ENCODE measurements around the gene TRPV6. TPM values are rescaled to one million over a fixed set of nuclear protein-coding genes. Genes with fewer than 3 reads are reported as not detected.

Gene TRPV6
- total and polyA plus RNA-seq, 8 donors, result 2.6 to 11.7 (median 7.7) TPM; not detected in 1

DNA sequence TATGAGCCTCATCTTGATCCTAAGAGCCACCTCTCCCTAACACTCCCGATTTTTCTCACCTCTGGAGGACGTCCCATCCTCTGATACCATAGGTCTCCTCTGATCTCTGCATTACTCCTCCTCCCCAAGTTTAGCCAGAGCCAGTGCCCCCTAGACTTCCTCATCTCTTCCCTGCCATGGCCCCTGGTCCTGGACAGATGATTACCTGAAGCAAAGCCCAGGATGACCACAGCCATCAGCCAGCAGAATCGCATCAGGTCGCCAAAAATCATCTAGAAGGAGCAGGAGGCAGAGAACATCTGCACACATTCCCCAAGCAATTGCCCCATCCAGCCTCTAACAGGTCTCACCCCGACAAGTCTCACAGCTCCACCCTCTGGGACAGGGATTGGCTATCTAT is 11.7 kb downstream of the TRPV6 start:
- DNase-seq, result no peak
- intact Hi-C loops (cut with DNase I; ENCODE audit: low total_unique reads), result no loop called here
- no peaks in the 10 kb centered on the region for H3K4me1 ChIP-seq
- H3K27ac ChIP-seq, result no peak overlapping the region
- H3K27me3 ChIP-seq, result no peaks in the 10 kb centered on the region
- WGBS, 5 donors, result 76 to 86% (median 79%) methylated on average over 5 of the region's 5 CpGs
- H3K9me3 ChIP-seq, result no peaks in the 10 kb centered on the region
- H3K4me3 ChIP-seq, result no peak overlapping the region
- TF ChIP-seq, protein P1, sequence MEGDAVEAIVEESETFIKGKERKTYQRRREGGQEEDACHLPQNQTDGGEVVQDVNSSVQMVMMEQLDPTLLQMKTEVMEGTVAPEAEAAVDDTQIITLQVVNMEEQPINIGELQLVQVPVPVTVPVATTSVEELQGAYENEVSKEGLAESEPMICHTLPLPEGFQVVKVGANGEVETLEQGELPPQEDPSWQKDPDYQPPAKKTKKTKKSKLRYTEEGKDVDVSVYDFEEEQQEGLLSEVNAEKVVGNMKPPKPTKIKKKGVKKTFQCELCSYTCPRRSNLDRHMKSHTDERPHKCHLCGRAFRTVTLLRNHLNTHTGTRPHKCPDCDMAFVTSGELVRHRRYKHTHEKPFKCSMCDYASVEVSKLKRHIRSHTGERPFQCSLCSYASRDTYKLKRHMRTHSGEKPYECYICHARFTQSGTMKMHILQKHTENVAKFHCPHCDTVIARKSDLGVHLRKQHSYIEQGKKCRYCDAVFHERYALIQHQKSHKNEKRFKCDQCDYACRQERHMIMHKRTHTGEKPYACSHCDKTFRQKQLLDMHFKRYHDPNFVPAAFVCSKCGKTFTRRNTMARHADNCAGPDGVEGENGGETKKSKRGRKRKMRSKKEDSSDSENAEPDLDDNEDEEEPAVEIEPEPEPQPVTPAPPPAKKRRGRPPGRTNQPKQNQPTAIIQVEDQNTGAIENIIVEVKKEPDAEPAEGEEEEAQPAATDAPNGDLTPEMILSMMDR (IDR thresholded peaks at IDR 0.05), result no peak
- no peak for TF ChIP-seq POLR2A (IDR thresholded peaks at IDR 0.05)
- TF ChIP-seq POLR2AphosphoS5 (IDR thresholded peaks at IDR 0.05), result no peak
- no peak for TF ChIP-seq EP300 (IDR thresholded peaks at IDR 0.05)
- peaks cover 0 to 28% (median 24%) of the 10 kb centered on the region in 4 donors for H3K36me3 ChIP-seq

DNA sequence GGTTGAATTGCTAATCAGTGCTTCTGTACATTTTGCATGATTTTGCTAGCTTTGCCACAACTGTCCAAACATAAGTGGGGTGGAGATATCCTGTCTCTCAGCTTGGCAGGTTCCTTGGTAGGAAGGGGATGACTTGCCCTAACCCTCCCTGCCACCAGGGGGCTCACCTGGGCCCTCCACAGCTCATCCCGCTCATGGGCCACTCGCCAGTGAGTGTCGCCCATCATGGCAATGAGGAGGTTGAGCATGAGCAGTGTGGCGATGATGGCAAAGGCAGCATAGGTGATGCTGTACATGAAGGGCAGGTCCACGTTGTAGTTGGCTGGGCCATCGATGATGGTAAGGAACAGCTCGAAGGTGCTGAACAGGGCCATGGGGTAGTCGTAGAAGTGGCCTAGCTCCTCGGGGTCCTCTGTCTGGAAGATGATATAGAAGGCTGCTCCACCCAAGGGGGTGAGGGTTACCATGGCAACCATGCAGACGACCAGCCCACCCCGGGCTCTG is 12.2 kb downstream of the TRPV6 start:
- peak; percentile 26 to 50 for DNase-seq
- peaks cover 0 to 32% (median 24%) of the 10 kb centered on the region in 4 donors for H3K36me3 ChIP-seq
- H3K27me3 ChIP-seq, result no peaks in the 10 kb centered on the region
- intact Hi-C loops (cut with DNase I; ENCODE audit: low total_unique reads), result no loop called here
- H3K9me3 ChIP-seq, result no peaks in the 10 kb centered on the region
- no peak for TF ChIP-seq POLR2AphosphoS5 (IDR thresholded peaks at IDR 0.05)
- TF ChIP-seq EP300 (IDR thresholded peaks at IDR 0.05), result no peak
- TF ChIP-seq POLR2A (IDR thresholded peaks at IDR 0.05), result no peak
- TF ChIP-seq, protein P1 (IDR thresholded peaks at IDR 0.05), result peak in 4 of 7 experiments; percentile 45 to 52 (median 46)
- H3K4me1 ChIP-seq, result no peaks in the 10 kb centered on the region
- no peak overlapping the region for H3K27ac ChIP-seq
- H3K4me3 ChIP-seq, result no peak overlapping the region
- 75 to 80% (median 77%) methylated on average over 11 of the region's 11 CpGs for WGBS, 5 donors

DNA sequence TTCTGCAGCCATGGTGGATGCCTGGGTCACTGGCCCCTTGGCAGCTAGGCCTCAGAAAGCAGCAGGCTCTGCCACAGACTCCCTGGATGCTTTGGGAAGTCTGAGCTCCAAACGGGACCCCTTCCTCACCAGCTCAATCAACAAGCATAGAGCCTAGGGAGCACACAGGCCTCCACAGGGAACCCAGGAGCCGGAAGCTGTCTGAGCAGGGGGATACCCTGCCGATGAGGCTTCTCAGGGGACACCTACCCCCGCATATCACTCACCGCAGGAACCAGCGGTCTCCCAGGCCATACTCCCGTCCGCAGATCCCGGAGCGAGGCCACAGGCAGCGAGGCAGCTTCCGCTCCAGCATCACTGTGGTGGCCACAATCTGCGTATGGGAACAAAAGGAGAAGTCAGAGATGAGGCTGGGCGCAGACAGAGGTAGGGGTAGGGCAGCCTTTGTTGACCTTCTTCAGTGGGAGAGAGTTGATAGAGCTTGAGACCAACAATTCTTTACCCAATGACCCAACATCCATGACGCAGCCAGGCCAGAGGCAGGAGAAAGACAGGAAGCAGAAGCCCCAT is 13.4 kb downstream of the TRPV6 start:
- Histone ChIP-seq H3K27me3 (no peaks in the 10 kb centered on the region), H3K27ac (no peak overlapping the region), H3K36me3 (peaks cover 0 to 38% (median 24%) of the 10 kb centered on the region in 4 donors), H3K4me1 (no peaks in the 10 kb centered on the region), H3K4me3 (no peak overlapping the region), H3K9me3 (no peaks in the 10 kb centered on the region)
- no peak for TF ChIP-seq POLR2AphosphoS5 (IDR thresholded peaks at IDR 0.05)
- no peak for TF ChIP-seq EP300 (IDR thresholded peaks at IDR 0.05)
- TF ChIP-seq, protein P1 (IDR thresholded peaks at IDR 0.05), result no peak
- no peak for TF ChIP-seq POLR2A (IDR thresholded peaks at IDR 0.05)
- WGBS, 5 donors, result 80 to 95% (median 91%) methylated on average over 11 to 15 of the region's 15 CpGs
- DNase-seq, result no peak
- intact Hi-C loops (cut with DNase I; ENCODE audit: low total_unique reads), result no loop called here

DNA sequence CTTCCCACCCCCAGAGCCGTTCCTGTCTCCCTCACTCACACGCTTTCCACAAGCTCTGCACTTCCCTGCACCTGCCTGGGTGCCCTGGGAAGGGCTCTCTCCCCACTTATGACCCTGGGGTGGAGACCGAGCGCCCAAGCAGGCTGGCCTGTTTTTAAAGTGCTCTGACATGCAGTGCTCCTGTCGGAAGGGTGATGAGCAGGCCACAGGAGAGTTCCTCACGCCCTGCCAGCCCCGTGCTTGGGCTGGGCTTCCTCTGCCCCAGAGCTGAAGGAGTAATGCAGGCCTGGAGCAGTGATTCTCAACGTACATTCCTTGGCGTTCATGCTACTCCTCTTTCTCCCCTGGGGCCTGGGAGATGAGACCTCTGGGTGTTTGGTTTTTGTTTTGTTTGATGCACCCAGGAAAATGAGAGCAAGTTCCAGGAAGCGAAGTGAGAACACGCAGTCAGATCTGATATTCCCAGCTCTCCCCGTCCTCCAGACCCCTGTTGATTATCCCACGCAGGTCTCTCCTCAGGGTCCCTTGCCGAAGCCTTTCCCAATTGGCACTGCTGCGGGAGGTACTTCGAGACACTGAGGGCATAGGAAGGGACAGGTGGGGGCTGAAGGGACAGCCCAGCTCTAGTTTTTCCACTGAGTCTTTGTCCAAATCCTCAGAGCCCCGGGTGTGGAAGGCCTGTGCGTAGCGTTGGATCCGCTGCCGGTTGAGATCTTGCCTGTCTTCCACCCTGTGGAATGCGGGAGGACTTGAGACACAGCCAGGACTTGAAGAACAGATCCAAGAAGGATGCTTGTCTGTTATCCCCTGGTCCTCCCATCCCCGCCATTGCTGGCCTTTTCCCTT is 14.1 kb downstream of the TRPV6 start:
- 87 to 92% (median 89%) methylated on average over 20 to 23 of the region's 23 CpGs for WGBS, 5 donors
- H3K9me3 ChIP-seq, result no peaks in the 10 kb centered on the region
- H3K27me3 ChIP-seq, result no peaks in the 10 kb centered on the region
- TF ChIP-seq POLR2A (IDR thresholded peaks at IDR 0.05) (no peak), EP300 (IDR thresholded peaks at IDR 0.05) (no peak), POLR2AphosphoS5 (IDR thresholded peaks at IDR 0.05) (no peak)
- TF ChIP-seq, protein P1 (IDR thresholded peaks at IDR 0.05), result no peak
- H3K36me3 ChIP-seq, result peaks cover 0 to 38% (median 24%) of the 10 kb centered on the region in 4 donors
- no peak for DNase-seq
- intact Hi-C loops (cut with DNase I; ENCODE audit: low total_unique reads), result no loop called here
- H3K4me1 ChIP-seq, result no peaks in the 10 kb centered on the region
- H3K4me3 ChIP-seq, result no peak overlapping the region
- H3K27ac ChIP-seq, result no peak overlapping the region
